Measurements from ENCODE around the gene MGLL.

Gene MGLL

DNA sequence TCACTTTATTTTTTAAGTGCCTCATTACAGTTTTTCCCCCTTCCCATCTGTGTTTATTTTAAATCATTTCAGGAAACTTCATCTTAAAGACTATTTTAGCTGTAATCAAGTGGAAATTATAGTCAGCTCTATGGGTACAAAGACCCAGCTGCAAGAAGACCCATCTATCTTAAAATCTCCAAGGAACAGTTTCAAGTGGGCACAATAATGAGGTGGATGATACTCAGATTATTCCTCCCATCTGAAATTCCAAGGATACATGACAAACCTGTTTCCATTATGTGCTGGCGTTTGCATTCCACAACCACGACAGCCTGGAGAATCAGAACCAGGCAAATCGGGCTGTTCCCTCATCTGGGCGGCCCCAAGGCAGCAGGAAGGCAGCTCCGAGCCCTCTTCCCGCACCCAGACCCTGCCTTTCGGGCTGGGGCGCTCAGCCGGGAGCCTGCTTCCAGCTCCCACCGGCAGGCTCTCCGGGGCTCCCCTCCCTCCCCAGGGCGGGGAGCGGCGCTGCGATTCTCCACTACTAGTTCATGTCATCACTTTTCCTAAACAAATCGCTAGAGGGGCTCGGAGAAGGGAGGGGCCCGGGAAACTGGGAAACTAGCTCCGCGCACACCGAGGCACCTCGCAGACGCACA is at the start of gene MGLL:
MGLL (minus strand) TSS at position 475 of the 641 bp plus-strand sequence; CDS start at position 278, 197 bp downstream.
- TF ChIP-seq CTCF (conservative IDR thresholded peaks at IDR 0.05) (no peak), ZFX (IDR thresholded peaks at IDR 0.05) (no peak)
- H3K27ac ChIP-seq = peak within 1 kb of the TSS; percentile 66

- H3K27ac ChIP-seq = no peak overlapping the region
- TF ChIP-seq ZFX (IDR thresholded peaks at IDR 0.05) = no peak
- no peak for TF ChIP-seq CTCF (conservative IDR thresholded peaks at IDR 0.05)
Observed at GRCh38 chr3:127870156-127870555, 47.8 kb upstream of the MGLL start.

DNA sequence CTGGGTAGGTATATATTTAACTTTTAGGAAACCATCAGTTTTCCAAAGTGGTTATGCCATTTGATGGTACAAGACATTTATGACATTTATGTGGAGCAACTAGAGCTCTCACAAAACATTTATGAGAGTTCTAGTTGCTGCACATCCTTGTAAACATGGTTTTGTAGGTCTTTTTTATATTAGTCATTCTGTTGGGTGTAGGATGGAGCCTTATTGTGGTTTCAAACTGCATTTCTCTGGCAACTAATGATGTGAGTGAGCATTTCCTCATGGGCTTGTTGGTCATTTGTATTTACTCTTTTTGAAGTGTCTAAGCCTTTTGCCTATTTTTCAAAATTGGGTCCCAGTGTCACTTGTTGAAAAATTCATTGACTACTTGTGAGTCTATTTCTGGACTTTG is 45.7 kb upstream of the MGLL start:
- no peak overlapping the region for H3K27ac ChIP-seq
- TF ChIP-seq ZFX (IDR thresholded peaks at IDR 0.05) (no peak), CTCF (conservative IDR thresholded peaks at IDR 0.05) (no peak)

GRCh38 chr3:127867412-127867811 is 45.1 kb upstream of the MGLL start:
- H3K27ac ChIP-seq = no peak overlapping the region
- TF ChIP-seq CTCF (conservative IDR thresholded peaks at IDR 0.05) = no peak
- TF ChIP-seq ZFX (IDR thresholded peaks at IDR 0.05) = no peak

GRCh38 chr3:127865941-127866340 is 43.6 kb upstream of the MGLL start:
- TF ChIP-seq CTCF (conservative IDR thresholded peaks at IDR 0.05) = no peak
- no peak for TF ChIP-seq ZFX (IDR thresholded peaks at IDR 0.05)
- no peak overlapping the region for H3K27ac ChIP-seq

DNA sequence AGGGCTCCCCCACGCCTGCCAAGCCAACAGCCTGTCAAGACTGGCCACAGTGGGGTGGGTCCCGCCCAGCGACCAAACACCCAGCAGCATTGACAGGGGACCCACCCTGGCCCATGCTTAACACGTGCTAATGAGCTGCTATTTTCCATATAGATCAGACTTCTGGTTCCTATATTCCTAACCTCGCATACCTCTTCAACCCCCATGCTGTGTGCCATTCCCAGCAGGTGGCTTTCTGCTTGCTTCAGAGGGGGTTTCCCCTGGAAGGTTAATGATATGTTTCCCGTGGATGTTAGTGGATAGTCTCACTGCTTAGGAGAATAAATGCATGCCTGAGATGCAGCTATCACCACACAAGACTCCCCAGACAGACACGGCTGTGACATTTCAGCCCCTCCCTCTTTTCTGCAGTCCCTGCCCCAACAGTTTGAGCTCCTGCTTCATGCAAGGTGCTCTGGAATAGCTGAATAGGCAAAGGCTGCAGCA is 37.9 kb upstream of the MGLL start:
- H3K27ac ChIP-seq = no peak overlapping the region
- TF ChIP-seq ZFX (IDR thresholded peaks at IDR 0.05) = no peak
- no peak for TF ChIP-seq CTCF (conservative IDR thresholded peaks at IDR 0.05)

DNA sequence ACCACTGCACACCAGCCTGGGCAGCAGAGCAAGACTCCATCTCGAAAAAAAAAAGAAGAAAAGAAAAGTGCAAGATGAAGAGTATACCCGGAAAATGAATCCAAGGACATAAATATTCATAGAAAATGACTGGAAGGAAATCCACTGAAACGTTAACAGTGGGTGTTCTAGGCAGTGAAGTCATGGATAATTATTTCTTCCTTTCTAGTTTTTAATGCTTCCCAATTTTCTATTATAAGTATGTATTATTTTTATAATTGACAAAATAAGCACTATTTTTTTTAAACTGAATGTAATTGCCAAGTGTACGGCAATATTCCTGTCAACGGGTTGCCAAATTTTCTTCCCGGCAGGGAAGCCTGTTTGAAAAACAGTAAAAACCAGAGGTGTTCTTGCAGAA is 37.4 kb upstream of the MGLL start:
- H3K27ac ChIP-seq = no peak overlapping the region
- TF ChIP-seq ZFX (IDR thresholded peaks at IDR 0.05) (no peak), CTCF (conservative IDR thresholded peaks at IDR 0.05) (no peak)

All from C4-2B (cell line).